SU-DHL-6 (cell line): ENCODE data around the gene SLC22A17.

Experiments used
- H2AFZ ChIP-seq: fragments of 200-600 bp; sonication (generic); 2 replicates; pipeline ENCODE4 v1.6.1; 2014; ENCODE audit warnings: low read depth, mild to moderate bottlenecking, moderate library complexity, mixed read lengths, antibody characterized with exemption, low read length; ENCODE audit not compliant: severe bottlenecking
- H3F3A ChIP-seq: fragments of 200-600 bp; shearing (Covaris generic); 2 replicates; pipeline ENCODE4 v1.6.0; 2016; ENCODE audit warnings: antibody characterized with exemption, mild to moderate bottlenecking; ENCODE audit not compliant: insufficient read depth
- H3K27ac ChIP-seq: fragments of 200-600 bp; sonication (generic); 2 replicates; pipeline ENCODE4 v1.5.1; 2016; ENCODE audit warnings: low read depth, mild to moderate bottlenecking, low read length, moderate library complexity, mixed read lengths
- H3K27me3 ChIP-seq: fragments of 200-600 bp; sonication (generic), shearing (Covaris generic); 2 replicates; pipeline ENCODE4 v1.6.0; 2014; ENCODE audit warnings: mild to moderate bottlenecking, low read length
- H3K36me3 ChIP-seq: fragments of 200-600 bp; sonication (generic); 2 replicates; pipeline ENCODE4 v1.6.1; 2014; ENCODE audit warnings: mild to moderate bottlenecking, low read length, mixed read lengths
- H3K4me2 ChIP-seq: fragments of 300-600, 200-600 bp; shearing (Covaris generic), sonication (generic); 2 replicates; pipeline ENCODE4 v1.6.0; 2014; ENCODE audit warnings: low read length, low read depth, mild to moderate bottlenecking; ENCODE audit not compliant: poor library complexity, severe bottlenecking
- H3K4me3 ChIP-seq: fragments of 200-600 bp; sonication (generic); 2 replicates; pipeline ENCODE4 v1.5.1; 2014; ENCODE audit warnings: antibody characterized with exemption, low read length, mild to moderate bottlenecking, mixed read lengths; ENCODE audit not compliant: insufficient read depth, poor library complexity, severe bottlenecking
- H3K79me2 ChIP-seq: fragments of 200-600 bp; sonication (generic); 2 replicates; pipeline ENCODE4 v1.6.1; 2014; ENCODE audit warnings: mild to moderate bottlenecking, low read length, moderate library complexity; ENCODE audit not compliant: insufficient read depth
- H3K9ac ChIP-seq: fragments of 200-600 bp; sonication (generic); 2 replicates; pipeline ENCODE4 v1.7.0; 2014; ENCODE audit warnings: mild to moderate bottlenecking, low read length
- H3K9me2 ChIP-seq: fragments of 200-600 bp; sonication (generic); replicated peaks from 2 replicates; pipeline ENCODE4 v1.6.1; 2014; ENCODE audit warnings: low read length; ENCODE audit not compliant: insufficient read depth
- H3K9me3 ChIP-seq: fragments of 200-600 bp; sonication (generic); 2 replicates; pipeline ENCODE4 v1.6.1; 2014; ENCODE audit warnings: low read length, mixed read lengths; ENCODE audit not compliant: insufficient read depth
- H4K20me1 ChIP-seq: fragments of 200-600 bp; sonication (generic); 2 replicates; pipeline ENCODE4 v1.6.1; 2014; ENCODE audit warnings: low read depth, mild to moderate bottlenecking, antibody characterized with exemption, low read length, moderate library complexity, mixed read lengths
- EZH2phosphoT487 ChIP-seq: fragments of 200-600 bp; sonication (generic), shearing (Covaris generic); conservative IDR thresholded peaks from 2 replicates; pipeline ENCODE4 v1.6.1; 2018; ENCODE audit warnings: mild to moderate bottlenecking, antibody characterized with exemption, low read length, moderate library complexity, mixed read lengths
- TF ChIP-seq, protein P1 (sequence below): fragments of 200-600 bp; sonication (generic); IDR thresholded peaks from one replicate; pipeline ENCODE4 v1.5.1; 2017; ENCODE audit warnings: antibody characterized with exemption, mild to moderate bottlenecking, low read length, moderate library complexity; ENCODE audit not compliant: insufficient read depth, poor library complexity, severe bottlenecking

The SLC22A17 gene

DNA sequence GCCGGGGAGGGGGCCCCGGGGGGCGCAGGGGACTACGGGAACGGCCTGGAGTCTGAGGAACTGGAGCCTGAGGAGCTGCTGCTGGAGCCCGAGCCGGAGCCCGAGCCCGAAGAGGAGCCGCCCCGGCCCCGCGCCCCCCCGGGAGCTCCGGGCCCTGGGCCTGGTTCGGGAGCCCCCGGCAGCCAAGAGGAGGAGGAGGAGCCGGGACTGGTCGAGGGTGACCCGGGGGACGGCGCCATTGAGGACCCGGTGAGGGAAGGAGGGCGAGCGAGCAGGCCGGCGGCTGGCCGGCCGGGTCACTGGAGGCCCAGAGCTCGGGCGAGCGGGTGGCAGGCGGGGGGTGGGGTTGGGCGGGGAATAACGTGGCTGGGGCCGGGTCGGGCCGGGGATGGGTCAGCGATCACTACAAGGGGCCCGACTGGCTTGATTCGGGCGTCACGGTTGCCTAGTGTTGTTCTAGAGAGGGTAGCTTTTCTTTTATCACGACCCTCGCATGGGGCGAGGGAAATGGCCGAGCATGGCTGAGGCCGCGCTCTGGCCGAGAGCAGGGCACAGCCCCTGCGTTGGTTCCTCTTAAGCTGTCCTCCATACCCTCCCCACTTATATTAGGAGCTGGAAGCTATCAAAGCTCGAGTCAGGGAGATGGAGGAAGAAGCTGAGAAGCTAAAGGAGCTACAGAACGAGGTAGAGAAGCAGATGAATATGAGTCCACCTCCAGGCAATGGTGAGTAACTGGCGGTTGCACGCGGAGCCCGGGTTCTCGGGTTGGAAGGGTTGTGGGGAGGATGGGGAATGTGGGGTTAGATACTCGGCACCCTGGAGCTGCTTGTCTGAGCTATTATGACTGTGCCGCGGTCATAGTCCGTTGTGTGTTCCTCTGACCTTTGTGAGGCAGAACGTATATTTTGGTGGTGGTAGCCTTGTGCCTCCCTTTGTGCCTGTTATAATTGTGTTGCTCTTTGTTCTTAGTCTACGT, 30.8 kb downstream of the SLC22A17 start:
- Histone ChIP-seq H3K4me2 (peak overlapping the region; percentile 92), H4K20me1 (0 out of 2 replicates have a peak, but pooled peaks cover 4% of the 10 kb centered on the region), H3F3A (peaks cover 18% of the 10 kb centered on the region), H3K79me2 (peaks cover 19% of the 10 kb centered on the region), H2AFZ (no peak overlapping the region), H3K36me3 (peaks cover 13% of the 10 kb centered on the region), H3K9me2 (no peaks in the 10 kb centered on the region), H3K9me3 (no peaks in the 10 kb centered on the region), H3K27ac (peak overlapping the region; percentile 59), H3K4me3 (peak overlapping the region; percentile 98), H3K27me3 (no peaks in the 10 kb centered on the region), H3K9ac (peak overlapping the region; percentile 78)
- TF ChIP-seq, protein P1, sequence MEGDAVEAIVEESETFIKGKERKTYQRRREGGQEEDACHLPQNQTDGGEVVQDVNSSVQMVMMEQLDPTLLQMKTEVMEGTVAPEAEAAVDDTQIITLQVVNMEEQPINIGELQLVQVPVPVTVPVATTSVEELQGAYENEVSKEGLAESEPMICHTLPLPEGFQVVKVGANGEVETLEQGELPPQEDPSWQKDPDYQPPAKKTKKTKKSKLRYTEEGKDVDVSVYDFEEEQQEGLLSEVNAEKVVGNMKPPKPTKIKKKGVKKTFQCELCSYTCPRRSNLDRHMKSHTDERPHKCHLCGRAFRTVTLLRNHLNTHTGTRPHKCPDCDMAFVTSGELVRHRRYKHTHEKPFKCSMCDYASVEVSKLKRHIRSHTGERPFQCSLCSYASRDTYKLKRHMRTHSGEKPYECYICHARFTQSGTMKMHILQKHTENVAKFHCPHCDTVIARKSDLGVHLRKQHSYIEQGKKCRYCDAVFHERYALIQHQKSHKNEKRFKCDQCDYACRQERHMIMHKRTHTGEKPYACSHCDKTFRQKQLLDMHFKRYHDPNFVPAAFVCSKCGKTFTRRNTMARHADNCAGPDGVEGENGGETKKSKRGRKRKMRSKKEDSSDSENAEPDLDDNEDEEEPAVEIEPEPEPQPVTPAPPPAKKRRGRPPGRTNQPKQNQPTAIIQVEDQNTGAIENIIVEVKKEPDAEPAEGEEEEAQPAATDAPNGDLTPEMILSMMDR, result no peak
- no peak for TF ChIP-seq EZH2phosphoT487

DNA sequence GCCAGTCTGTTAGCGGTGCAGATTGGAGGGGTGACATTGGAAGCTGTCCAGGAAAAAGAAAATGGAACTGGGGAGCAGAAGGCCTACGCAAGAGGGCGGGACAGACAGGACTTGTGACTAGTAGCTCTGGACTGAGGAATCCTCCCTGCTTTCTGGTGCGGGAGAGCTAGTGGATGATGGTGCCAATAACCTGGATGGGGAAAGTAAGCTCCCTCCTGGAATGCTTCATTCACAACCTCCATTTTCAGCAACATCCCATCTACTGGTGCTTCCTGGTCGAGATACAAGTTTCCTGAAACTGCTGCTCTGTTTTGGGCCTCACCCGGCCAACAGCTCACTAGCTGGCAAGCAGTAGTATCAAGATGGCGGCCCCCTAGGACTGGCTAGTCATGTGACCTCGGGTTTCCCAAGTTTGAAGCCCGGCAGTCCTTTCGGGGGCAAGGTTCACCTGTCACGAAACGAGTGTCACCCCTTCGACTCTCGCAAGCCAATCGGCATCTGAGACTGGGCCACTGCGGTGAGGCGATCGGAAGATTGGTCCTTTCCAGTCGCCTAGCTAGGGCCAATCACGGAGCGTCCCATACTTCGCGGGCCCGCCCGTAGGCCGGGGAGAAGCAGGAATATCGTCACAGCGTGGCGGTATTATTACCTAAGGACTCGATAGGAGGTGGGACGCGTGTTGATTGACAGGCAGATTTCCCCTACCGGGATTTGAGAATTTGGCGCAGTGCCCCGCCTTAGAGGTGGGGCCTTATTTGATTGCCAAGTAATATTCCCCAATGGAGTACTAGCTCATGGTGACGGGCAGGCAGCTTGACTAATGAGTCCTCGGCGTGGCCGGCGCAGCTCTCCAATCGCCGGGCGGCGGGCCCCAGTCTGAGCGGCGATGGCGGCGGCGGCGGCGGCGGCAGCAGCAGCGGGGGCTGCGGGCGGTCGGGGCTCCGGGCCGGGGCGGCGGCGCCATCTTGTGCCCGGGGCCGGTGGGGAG, 31.8 kb downstream of the SLC22A17 start, which contains the start of gene PABPN1:
Gene PABPN1, plus strand, starts transcription at position 874 of the 988 bp plus-strand sequence. Its CDS starts 13 bp downstream, at position 887.
- peak within 1 kb of the TSS; percentile 92 for H3K4me2 ChIP-seq
- H3K27ac ChIP-seq, result peak within 1 kb of the TSS; percentile 74
- H3K4me3 ChIP-seq, result peak within 1 kb of the TSS; percentile 98
- H3F3A ChIP-seq, result peaks cover 14% of the 10 kb centered on the region; the same call in 1 of the 2 replicates
- peak within 1 kb of the TSS; percentile 54 for H2AFZ ChIP-seq
- H3K9me2 ChIP-seq, result no peaks in the 10 kb centered on the region
- H3K9me3 ChIP-seq, result no peaks in the 10 kb centered on the region
- H3K36me3 ChIP-seq, result peaks cover 13% of the 10 kb centered on the region
- peak within 1 kb of the TSS; percentile 78 for H3K9ac ChIP-seq
- no peaks in the 10 kb centered on the region for H3K27me3 ChIP-seq
- TF ChIP-seq, protein P1, result no peak
- TF ChIP-seq EZH2phosphoT487, result no peak
- H3K79me2 ChIP-seq, result peaks cover 19% of the 10 kb centered on the region
- H4K20me1 ChIP-seq, result 0 out of 2 replicates have a peak, but pooled peaks cover 4% of the 10 kb centered on the region

DNA sequence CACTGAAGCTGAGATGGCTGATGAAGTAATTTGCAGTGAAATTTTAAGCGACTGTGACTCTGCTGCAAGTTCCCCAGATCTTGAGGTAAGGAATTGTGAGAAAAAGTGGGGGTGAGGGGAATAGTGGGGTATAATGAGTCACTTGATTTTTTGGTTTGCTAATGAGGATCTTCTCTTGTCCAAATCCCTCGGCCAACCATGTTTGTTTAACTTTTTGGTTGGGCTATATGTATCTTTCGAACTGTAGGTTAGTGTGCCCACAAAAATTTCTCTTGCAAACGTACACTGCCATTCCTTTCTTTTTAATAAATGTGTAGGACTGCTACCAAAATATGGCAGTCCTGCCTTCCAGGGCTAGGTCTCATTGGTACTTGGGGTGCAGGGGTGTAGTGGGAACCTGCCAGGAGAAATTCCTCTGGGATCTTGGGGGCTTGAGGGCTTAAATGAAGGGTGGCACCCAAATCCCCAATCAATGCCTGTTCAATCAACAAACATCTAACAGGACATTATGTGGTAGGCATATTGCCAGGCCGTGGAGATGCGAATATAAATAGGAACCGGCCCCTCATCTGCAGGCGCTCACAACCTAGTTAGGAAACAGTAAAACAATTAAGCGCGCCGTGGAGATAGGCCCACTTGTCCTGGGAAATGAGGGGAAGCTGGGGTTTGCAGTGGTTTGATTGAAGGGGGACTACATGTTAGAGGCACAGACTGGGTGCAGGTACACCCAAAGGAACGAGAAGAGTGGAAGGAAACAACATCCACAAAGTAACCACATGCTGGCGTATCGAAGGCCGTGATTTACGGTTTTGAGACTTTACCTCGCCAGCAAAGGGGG, 32.7 kb downstream of the SLC22A17 start:
- H2AFZ ChIP-seq, result peak overlapping the region; percentile 54

More for the DNA sequence above, 32.7 kb downstream of the SLC22A17 start:
- peaks cover 13% of the 10 kb centered on the region for H3K36me3 ChIP-seq
- H3K9me2 ChIP-seq, result no peaks in the 10 kb centered on the region
- H4K20me1 ChIP-seq, result 0 out of 2 replicates have a peak, but pooled peaks cover 4% of the 10 kb centered on the region
- peak overlapping the region; percentile 80 for H3K4me2 ChIP-seq
- peak overlapping the region; percentile 59 for H3K4me3 ChIP-seq
- peaks cover 19% of the 10 kb centered on the region for H3K79me2 ChIP-seq
- peaks cover 14% of the 10 kb centered on the region; the same call in 1 of the 2 replicates for H3F3A ChIP-seq
- peak overlapping the region; percentile 42 for H3K9ac ChIP-seq
- TF ChIP-seq, protein P1, result no peak
- no peak for TF ChIP-seq EZH2phosphoT487
- H3K9me3 ChIP-seq, result no peaks in the 10 kb centered on the region
- H3K27me3 ChIP-seq, result no peaks in the 10 kb centered on the region
- H3K27ac ChIP-seq, result peak overlapping the region; percentile 74
